NT2/D1 (cell line): ENCODE measurements around the gene EIF1AD.
"Not testable (repeated sequence)": the region's sequence is repeated elsewhere in the genome, so short reads cannot be mapped to it uniquely, and the experiment has no call there.

Experiments
- DNase-seq: peaks from one replicate; pipeline ENCODE4 v3.0.0-alpha.2; 2011; ENCODE audit warnings: low read depth, low spot score
- H3K27me3 ChIP-seq: 2 replicates; pipeline ENCODE4 v1.6.0; 2011; ENCODE audit warnings: mild to moderate bottlenecking; ENCODE audit not compliant: insufficient read length, insufficient read depth
- H3K36me3 ChIP-seq: 2 replicates; pipeline ENCODE4 v1.6.1; 2011; ENCODE audit warnings: mild to moderate bottlenecking, low read length, mixed read lengths; ENCODE audit not compliant: insufficient read depth, insufficient read length
- H3K4me1 ChIP-seq: 2 replicates; pipeline ENCODE4 v1.5.1; 2011; ENCODE audit not compliant: insufficient read depth, insufficient read length
- H3K4me3 ChIP-seq: 2 replicates; pipeline ENCODE4 v1.5.1; 2011; ENCODE audit warnings: low read depth; ENCODE audit not compliant: insufficient read length
- H3K9ac ChIP-seq: 2 replicates; pipeline ENCODE4 v1.6.0; 2011; ENCODE audit warnings: low read depth; ENCODE audit not compliant: insufficient read length
- H3K9me3 ChIP-seq: 2 replicates; pipeline ENCODE4 v1.5.1; 2011; ENCODE audit warnings: mild to moderate bottlenecking, low read length; ENCODE audit not compliant: insufficient read depth
- SUZ12 ChIP-seq: IDR thresholded peaks from 2 replicates; pipeline ENCODE4 v1.6.1; 2011; ENCODE audit not compliant: insufficient read length, insufficient read depth; ENCODE audit errors: extremely low read depth
- YY1 ChIP-seq: IDR thresholded peaks from 2 replicates; pipeline ENCODE4 v1.6.1; 2011; ENCODE audit not compliant: insufficient read length, insufficient read depth
- ZNF274 ChIP-seq: IDR thresholded peaks from 2 replicates; pipeline ENCODE4 v1.6.1; 2011; ENCODE audit warnings: mild to moderate bottlenecking, low read depth, low read length

EIF1AD gene

DNA sequence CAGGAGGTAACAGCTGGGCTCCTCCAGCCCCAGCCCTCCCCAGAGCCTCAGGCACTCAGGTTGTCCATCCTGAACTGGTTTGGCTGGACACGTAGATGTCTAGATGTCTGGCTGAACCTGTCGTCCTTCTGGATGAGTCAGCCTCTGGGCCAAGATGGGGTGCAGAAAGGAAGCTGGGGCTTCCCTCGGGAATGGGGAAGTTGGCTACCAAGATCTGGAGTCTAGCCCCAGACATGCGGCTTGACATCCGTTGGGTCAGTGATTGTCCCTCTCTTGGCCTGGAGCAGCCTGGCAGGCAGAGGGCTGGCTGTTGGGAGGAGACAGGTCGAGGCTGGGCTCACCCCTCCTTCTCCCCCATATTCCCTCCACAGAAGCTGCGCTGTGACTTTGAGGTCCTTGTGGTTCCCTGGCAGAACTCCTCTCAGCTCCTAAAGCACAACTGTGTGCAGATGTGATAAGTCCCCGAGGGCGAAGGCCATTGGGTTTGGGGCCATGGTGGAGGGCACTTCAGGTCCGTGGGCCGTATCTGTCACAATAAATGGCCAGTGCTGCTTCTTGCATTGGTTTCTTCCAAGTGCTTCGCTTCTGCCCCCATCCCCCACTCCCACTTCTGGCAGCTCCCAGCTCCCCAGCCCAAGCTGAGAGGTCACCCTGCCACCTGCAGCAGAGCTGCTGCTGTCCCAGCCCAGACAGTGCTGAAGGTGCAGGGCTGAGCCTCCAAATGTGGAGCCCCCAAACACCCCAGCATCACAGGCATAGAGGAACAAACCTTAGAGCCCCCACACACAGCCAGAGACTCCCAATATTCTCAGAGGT lies 11.2 kb upstream of the EIF1AD start:
- TF ChIP-seq YY1: no peak
- TF ChIP-seq ZNF274: no peak
- H3K4me1 ChIP-seq: peaks cover 7% of the 10 kb centered on the region
- no peak overlapping the region for H3K4me3 ChIP-seq
- no peak overlapping the region for H3K9ac ChIP-seq
- no peaks in the 10 kb centered on the region for H3K27me3 ChIP-seq
- H3K36me3 ChIP-seq: no peaks in the 10 kb centered on the region
- DNase-seq: no peak
- no peaks in the 10 kb centered on the region for H3K9me3 ChIP-seq

DNA sequence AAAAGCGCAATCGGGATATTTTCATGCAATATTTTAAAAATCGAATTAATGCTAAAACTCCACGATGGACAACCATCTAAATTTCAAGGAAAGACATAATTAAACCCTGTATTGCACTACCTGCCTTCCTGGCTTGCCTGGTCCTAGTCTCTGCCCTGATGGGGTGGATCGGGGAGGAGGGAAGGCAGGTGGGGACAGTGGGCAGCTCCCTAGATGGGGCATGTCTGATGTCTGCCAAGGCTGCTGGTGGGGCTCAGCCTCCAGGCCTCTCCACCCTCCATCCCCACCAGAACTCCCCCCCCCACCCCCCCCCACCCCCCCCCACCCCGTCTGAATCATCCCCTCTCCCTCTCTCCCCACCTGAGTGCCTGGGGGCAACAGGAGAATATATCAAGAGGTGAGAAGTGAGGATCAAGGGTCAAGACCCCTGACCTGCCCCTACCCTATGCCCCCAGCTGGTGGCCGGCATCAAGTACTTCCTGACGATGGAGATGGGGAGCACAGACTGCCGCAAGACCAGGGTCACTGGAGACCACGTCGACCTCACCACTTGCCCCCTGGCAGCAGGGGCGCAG lies 10.5 kb upstream of the EIF1AD start:
- Histone ChIP-seq H3K4me3 (no peak overlapping the region), H3K36me3 (no peaks in the 10 kb centered on the region), H3K9ac (no peak overlapping the region), H3K9me3 (no peaks in the 10 kb centered on the region), H3K27me3 (no peaks in the 10 kb centered on the region), H3K4me1 (peaks cover 10% of the 10 kb centered on the region)
- DNase-seq: no peak
- TF ChIP-seq ZNF274 (no peak), SUZ12 (no peak), YY1 (no peak)

- no peaks in the 10 kb centered on the region for H3K27me3 ChIP-seq
- H3K9ac ChIP-seq: no peak within 1 kb of the TSS
- no peak within 1 kb of the TSS for H3K4me3 ChIP-seq
These were observed 9.9 kb upstream of the EIF1AD start, which contains the start of gene CST6 for GRCh38 chr11:66011785-66012303. Gene CST6, plus strand, starts transcription at chr11:66012008. Its CDS starts 37 bp downstream, at chr11:66012045.

GRCh38 chr11:66011239-66011784 lies 9.4 kb upstream of the EIF1AD start:
- H3K9ac ChIP-seq: no peak overlapping the region
- H3K4me1 ChIP-seq: peaks cover 13% of the 10 kb centered on the region
- DNase-seq: peak; percentile 15
- H3K36me3 ChIP-seq: peaks cover 2% of the 10 kb centered on the region
- TF ChIP-seq YY1 (no peak), SUZ12 (no peak), ZNF274 (no peak)
- no peaks in the 10 kb centered on the region for H3K27me3 ChIP-seq
- no peak overlapping the region for H3K4me3 ChIP-seq
- no peaks in the 10 kb centered on the region for H3K9me3 ChIP-seq

More at GRCh38 chr11:66011785-66012303, 9.9 kb upstream of the EIF1AD start, which contains the start of gene CST6:
- Histone ChIP-seq H3K4me1 (peaks cover 11% of the 10 kb centered on the region), H3K9me3 (no peaks in the 10 kb centered on the region), H3K36me3 (no peaks in the 10 kb centered on the region)
- no peak for DNase-seq
- TF ChIP-seq YY1 (no peak), SUZ12 (no peak), ZNF274 (no peak)

GRCh38 chr11:66010036-66010435 lies 8.1 kb upstream of the EIF1AD start:
- H3K9ac ChIP-seq, H3K4me1 ChIP-seq, DNase-seq, H3K9me3 ChIP-seq, H3K4me3 ChIP-seq, H3K27me3 ChIP-seq: not testable (repeated sequence)
- H3K36me3 ChIP-seq: peaks cover 14% of the 10 kb centered on the region

DNA sequence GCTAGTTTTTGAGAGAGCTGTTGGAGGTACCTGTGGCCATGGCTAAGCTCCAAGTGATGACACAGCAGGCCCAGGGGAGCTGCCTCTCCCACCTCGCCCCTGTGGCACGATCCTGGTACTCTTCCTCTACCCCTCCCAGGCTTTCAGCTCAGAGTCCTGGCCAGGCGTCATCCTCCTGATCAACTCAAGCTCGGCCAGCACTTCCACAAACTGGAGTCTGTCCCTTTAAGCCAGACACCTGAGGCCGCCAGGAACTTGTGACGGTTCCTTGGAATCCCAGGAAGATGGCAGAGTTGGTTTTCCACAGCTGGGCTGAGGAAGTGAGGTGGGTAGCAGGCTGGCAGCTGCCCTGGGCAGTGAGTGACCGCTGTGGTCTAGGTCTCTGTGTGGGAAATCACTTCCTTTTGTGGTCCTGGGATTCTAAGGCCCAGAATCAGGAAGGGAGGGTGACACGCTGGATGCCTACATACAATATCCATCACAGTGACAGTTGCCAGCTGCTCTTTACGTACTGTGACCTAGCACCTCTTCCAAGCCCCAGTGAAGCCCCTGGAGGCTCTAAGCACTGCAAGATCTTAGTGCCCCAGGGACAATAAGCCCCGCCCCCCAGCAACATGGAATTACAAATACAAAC lies 6.6 kb upstream of the EIF1AD start:
- no peak overlapping the region for H3K9ac ChIP-seq
- H3K9me3 ChIP-seq: no peaks in the 10 kb centered on the region
- DNase-seq: no peak
- no peak overlapping the region for H3K4me3 ChIP-seq
- no peak for TF ChIP-seq ZNF274
- no peak for TF ChIP-seq SUZ12
- TF ChIP-seq YY1: no peak
- no peaks in the 10 kb centered on the region for H3K27me3 ChIP-seq
- H3K4me1 ChIP-seq: peaks cover 8% of the 10 kb centered on the region
- peaks cover 27% of the 10 kb centered on the region for H3K36me3 ChIP-seq

GRCh38 chr11:66008095-66008467 lies 6.1 kb upstream of the EIF1AD start:
- no peak for DNase-seq
- TF ChIP-seq YY1: no peak
- TF ChIP-seq SUZ12: no peak
- no peak for TF ChIP-seq ZNF274
- Histone ChIP-seq H3K27me3 (no peaks in the 10 kb centered on the region), H3K36me3 (peaks cover 31% of the 10 kb centered on the region), H3K9me3 (no peaks in the 10 kb centered on the region), H3K9ac (no peak overlapping the region), H3K4me1 (peaks cover 8% of the 10 kb centered on the region), H3K4me3 (no peak overlapping the region)
